Measurements from ENCODE around the gene PPP2R5A. TPM values are rescaled to one million over a fixed set of nuclear protein-coding genes. Genes with fewer than 3 reads are reported as not detected.
"Not testable (repeated sequence)": the region's sequence is repeated elsewhere in the genome, so short reads cannot be mapped to it uniquely, and the experiment has no call there.

The PPP2R5A gene
- total RNA-seq, 1 donor from 2014 or later: 37.6 TPM

DNA sequence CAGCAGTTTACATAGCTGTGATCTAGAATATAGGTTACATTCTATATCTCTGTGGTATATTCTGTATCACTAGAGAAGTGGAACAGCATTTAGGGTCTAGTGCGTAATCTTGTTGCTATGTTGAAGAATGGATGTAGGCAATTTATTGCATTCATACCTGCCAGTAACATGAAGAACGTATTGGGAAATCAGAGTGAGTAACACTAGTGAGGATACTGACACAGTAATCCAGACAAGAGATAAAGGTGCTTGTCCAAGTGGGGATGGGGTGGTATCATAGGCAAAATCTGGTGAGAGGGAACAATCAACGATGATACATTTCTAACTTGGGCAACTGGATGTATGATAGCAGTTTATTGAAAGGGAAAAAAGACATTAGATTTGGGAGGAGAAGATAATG lies 9.8 kb downstream of the PPP2R5A start:
- ATAC-seq: no peak

DNA sequence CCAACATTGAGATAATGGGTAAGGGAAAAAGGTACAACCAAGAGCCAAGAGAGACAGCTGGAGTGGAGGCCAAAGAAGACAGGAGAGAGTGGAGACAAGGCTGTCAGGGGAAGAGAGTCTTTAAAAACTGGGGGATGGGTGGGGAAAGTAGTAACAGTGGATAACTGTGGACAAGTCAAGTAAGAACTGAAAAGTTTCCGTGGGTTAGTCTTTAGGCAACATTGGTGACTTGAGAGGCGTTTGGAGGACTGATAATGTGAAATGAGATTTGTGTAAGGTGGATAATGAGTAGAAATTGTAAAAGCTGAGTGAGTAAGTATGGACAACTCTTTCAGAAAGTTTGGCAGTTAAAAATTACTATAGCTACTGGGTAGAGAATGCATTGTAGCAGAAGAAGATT lies 10.4 kb downstream of the PPP2R5A start:
- no peak for ATAC-seq
- no peak for DNase-seq (ENCODE audit: low spot score)

More for the DNA sequence above, 9.8 kb downstream of the PPP2R5A start:
- no peak for DNase-seq (ENCODE audit: low spot score)

- ATAC-seq (no peak), DNase-seq (ENCODE audit: low spot score) (no peak)
Measured at GRCh38 chr1:212297338-212297737, 12.1 kb downstream of the PPP2R5A start.

GRCh38 chr1:212301580-212301979 lies 16.4 kb downstream of the PPP2R5A start:
- DNase-seq (ENCODE audit: low spot score) (no peak), ATAC-seq (no peak)

DNA sequence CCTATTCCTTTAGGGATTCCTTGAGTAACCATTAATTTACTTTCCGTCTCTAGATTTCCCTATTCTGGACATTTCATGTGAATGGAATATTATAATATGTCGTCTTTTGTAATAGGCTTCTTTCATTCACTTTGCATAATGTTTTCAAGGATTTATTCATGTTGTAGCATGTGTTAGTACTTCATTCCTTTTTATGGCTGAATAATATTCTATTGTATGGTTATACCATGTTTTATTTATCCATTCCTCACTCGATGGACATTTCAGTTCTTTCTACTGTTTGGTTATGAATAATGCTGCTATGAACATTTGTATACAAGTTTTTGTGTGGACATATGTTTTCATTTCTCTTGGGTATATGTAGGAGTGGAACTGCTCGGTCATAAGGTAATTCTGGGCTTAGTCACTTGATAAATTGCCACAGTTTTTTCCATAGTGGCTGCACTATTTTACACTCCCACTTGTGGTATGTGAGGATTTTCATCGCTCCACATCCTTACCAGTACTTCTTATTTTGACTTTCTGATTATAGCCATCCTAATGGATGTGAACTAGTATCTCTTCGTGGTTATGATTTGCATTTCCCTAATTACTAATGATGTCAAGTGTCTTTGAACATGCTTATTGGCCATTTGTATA lies 17.7 kb downstream of the PPP2R5A start:
- ATAC-seq (no peak), DNase-seq (ENCODE audit: low spot score) (no peak)

DNA sequence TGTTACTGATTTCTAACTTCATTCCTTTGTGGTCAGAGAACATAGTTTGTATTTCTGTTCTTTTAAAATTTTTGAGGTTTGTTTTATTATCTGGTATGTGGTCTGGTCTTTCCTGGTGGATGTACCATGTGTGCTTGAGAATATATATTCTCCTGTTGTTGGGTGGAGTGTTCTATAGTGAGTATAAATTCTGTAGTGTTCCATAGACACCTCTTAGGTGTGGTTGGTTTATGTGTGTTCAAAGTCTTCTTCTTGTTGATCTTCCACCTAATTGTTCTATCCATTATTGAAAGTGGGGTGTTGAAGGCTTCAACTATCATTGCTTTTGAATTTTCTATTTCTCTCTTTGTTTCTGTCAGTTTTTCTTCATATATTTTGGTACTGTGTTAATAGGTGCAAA lies 20.1 kb downstream of the PPP2R5A start:
- no peak for ATAC-seq
- no peak for DNase-seq (ENCODE audit: low spot score)

GRCh38 chr1:212305984-212306452 lies 20.8 kb downstream of the PPP2R5A start:
- ATAC-seq; DNase-seq (ENCODE audit: low spot score): not testable (repeated sequence)

DNA sequence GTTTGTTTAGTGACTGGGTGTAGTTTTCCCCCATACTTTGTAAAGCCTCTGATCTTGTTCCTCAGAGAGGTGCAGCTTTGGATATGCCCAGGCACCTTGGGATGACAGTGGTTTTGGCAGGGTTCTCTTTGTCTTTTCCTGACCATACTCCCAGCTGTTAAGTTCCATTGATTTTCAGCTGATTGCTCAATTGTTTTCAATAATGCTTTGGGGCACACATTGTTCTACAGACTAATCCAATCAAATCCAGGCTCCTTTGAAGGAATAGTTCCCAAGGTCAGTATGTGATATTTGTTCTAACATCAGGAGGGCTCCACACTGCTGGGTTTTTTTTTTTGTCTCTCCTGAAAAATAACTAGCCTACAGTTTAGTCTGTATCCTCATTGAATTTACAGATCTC lies 24.8 kb downstream of the PPP2R5A start:
- peak; percentile 65 for ATAC-seq

DNA sequence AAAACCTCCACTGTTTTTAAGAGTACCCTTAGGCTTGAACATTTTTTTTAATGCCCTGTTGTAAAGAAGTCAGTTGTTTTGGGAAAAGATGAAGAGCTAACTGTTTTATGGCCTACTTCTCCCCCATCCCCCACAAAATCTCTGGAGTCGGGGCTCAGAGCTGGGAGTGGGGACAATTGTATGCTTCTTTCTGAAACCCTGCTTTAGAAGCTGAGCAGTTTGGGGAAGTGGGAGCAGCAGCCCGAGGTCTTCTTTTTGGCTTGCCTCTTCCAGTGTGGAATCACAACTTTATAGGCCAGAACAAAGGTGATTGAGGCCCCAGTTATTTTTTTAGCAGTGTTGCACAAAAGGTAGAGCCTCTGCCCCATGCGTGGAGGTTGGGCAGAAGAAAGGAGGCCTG lies 25.2 kb downstream of the PPP2R5A start:
- DNase-seq (ENCODE audit: low spot score) (no peak), ATAC-seq (no peak)

More for the DNA sequence above, 24.8 kb downstream of the PPP2R5A start:
- DNase-seq (ENCODE audit: low spot score): no peak

DNA sequence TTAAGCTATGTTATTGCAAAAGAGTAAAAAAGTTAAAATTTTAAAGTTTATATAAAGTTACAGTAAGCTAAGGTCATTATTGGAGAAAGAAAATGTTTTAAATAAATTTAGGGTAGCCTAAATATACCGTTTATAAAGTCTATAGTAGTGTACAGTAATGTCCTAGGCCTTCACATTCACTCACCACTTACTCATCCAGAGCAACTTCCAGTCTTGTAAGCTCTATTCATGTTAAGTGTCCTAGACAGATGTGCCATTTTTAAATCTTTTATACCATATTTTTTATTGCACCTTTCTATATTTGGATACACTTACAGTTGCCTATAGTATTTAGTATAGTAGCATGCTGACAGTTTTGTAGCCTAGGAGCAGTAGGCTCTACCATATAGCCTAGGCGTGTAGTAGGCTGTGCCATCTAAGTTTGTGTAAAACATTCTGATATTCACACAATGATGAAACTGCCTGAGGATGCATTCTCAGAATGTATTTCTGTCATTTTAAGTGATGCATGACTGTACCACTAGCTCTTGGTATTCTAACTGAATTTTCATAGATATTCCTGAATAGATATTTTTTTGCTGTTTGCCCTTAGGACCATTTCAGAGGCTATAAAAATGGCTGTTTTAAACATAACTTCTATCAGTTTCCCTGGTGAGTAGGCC lies 26.8 kb downstream of the PPP2R5A start:
- DNase-seq (ENCODE audit: low spot score) (no peak), ATAC-seq (no peak)

DNA sequence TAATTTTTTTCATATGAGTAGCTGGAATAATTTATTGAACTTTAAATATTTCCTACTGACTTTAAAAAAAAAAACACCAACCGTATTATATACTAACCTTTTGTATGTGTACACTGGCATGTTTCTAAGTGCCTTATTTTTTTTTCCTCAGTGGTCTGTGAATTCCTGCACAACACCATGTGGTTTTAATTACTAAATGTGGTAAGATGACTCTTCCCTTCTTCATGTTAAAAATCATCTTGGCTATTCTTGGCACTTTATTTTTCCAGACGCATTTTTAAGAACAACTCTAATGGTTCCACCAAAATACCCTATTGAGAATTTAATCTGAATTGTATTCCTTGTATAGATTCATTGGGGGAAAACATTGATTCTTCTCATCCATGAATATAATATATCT lies 28.4 kb downstream of the PPP2R5A start:
- no peak for ATAC-seq

DNA sequence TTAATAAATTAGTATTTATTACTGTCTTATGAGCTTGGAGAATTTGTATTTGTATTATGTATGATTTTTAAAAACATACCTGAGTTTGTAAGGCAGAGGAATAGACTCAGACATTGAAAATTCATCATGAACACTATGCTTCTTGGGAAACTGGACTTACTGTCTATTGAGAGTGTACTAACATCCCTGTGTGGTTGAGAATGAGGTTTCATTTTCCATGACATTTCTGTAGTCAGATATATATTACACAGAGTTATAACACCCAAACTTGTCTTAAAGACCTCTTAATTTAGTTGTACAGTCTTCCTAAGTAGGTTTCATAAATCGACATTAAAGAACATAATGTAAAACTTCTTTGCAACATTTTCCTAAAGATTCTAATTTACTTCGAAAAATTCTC lies 30.0 kb downstream of the PPP2R5A start:
- ATAC-seq: no peak
- no peak for DNase-seq (ENCODE audit: low spot score)

More for the DNA sequence above, 28.4 kb downstream of the PPP2R5A start:
- no peak for DNase-seq (ENCODE audit: low spot score)

DNA sequence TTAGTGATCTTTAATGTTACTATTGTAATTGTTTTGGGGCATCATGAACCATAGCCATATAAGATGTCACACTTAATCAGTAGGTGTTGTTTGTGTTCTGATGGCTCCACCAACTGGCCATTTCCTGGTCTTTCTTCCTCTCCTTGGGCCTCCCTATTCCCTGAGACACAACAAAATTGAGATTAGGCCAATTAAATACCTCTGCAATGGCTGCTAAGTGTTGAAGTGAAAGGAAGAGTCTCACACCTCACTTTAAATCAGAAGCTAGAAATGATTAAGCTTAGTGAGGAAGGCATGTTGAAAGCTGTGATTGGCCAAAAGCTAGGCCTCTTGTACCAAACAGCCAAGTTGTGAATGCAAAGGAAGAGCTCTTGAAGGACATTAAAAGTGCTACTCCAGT lies 30.7 kb downstream of the PPP2R5A start:
- DNase-seq (ENCODE audit: low spot score) (no peak), ATAC-seq (peak; percentile 65)

- DNase-seq (ENCODE audit: low spot score) (no peak), ATAC-seq (peak; percentile 33)
Measured at GRCh38 chr1:212317916-212318315, 32.7 kb downstream of the PPP2R5A start.

DNA sequence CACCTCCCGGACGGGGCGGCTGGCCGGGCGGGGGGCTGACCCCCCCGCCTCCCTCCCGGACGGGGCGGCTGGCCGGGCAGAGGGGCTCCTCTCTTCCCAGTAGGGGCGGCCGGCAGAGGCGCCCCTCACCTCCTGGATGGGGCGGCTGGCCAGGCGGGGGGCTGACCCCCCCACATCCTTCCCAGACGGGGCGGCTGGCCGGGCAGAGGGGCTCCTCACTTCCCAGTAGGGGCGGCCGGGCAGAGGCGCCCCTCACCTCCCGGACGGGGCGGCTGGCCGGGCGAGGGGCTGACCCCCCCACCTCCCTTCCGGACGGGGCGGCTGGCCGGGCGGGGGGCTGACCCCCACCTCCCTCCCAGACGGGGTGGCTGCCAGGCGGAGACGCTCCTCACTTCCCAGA lies 35.8 kb downstream of the PPP2R5A start:
- DNase-seq (ENCODE audit: low spot score); ATAC-seq: not testable (repeated sequence)

- ATAC-seq (no peak), DNase-seq (ENCODE audit: low spot score) (no peak)
Measured at GRCh38 chr1:212323066-212323465, 37.9 kb downstream of the PPP2R5A start.

DNA sequence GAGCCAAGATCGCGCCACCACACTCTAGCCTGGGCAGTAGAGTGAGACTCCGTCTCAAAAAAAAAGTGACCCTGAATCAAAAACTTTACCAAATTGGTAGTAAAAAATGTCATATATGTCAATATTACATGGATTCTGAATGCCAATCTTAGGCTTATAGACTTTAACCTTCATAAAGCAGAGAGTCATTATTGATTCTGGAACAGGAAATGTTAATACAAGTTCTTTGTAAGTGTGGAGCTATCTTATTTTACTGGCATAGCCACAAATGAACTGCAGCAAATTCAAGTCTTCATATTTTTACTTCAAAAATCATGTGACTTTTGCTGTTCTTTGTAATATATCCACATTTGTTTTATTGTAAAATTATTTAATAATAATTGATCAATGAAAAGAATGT lies 41.3 kb downstream of the PPP2R5A start:
- DNase-seq (ENCODE audit: low spot score) (no peak), ATAC-seq (peak; percentile 67)

GRCh38 chr1:212328248-212328647 lies 43.0 kb downstream of the PPP2R5A start:
- ATAC-seq (peak; percentile 39), DNase-seq (ENCODE audit: low spot score) (no peak)

DNA sequence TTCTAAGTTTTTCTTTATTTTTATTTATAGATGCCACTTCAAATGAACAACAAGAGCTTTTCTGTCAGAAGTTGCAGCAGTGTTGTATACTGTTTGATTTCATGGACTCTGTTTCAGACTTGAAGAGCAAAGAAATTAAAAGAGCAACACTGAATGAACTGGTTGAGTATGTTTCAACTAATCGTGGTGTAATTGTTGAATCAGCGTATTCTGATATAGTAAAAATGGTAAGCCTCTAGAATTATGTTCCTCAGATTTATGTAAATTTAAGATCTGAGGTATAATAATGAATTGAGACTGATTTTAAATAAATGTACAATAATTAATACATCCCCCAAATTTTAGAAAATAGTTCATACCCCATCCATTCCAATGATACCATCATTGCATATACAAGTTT lies 43.9 kb downstream of the PPP2R5A start:
- no peak for DNase-seq (ENCODE audit: low spot score)
- no peak for ATAC-seq

GRCh38 chr1:212341090-212341489 lies 55.9 kb downstream of the PPP2R5A start:
- ATAC-seq (peak; percentile 77), DNase-seq (ENCODE audit: low spot score) (no peak)

GRCh38 chr1:212344905-212345304 lies 59.7 kb downstream of the PPP2R5A start:
- DNase-seq (ENCODE audit: low spot score) (no peak), ATAC-seq (no peak)

DNA sequence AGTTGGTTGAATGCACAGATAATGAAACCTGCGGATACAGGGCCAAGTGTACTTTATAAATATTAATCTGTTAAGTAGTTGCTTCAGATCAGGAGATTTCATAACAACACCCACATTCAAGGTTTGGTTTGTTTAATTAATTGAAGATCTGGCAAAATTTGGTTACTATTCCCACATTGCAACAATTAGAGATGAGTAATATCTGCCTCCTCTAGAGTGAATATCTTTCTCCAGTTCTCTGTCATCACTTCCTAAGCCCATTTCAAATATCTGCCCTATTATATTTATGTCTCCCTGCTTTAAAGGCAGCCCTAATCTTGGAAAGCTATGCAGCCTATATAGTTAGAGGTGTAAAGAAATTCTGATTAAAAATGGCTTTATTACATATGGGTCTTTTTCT lies 61.4 kb downstream of the PPP2R5A start:
- DNase-seq (ENCODE audit: low spot score) (no peak), ATAC-seq (no peak)
